Measurements from ENCODE around the gene BICRA.

The BICRA gene

GRCh38 chr19:47750752-47751151 is 141.8 kb downstream of the BICRA start:
- in situ Hi-C loops (cut with HindIII; ENCODE audit: low sequenced_read_pairs) = no loop called here
- DNase-seq (ENCODE audit: low read depth) = no peak
- H3K4me3 ChIP-seq (ENCODE audit: low read depth, low read length) = no peak overlapping the region
- TF ChIP-seq CTCF (IDR thresholded peaks at IDR 0.05; ENCODE audit: low read depth, low read length, missing control alignments) = no peak

GRCh38 chr19:47752440-47753211 is 143.7 kb downstream of the BICRA start:
- no peak for TF ChIP-seq CTCF (IDR thresholded peaks at IDR 0.05; ENCODE audit: low read depth, low read length, missing control alignments)
- no peak overlapping the region for H3K4me3 ChIP-seq (ENCODE audit: low read depth, low read length)
- in situ Hi-C loops (cut with HindIII; ENCODE audit: low sequenced_read_pairs) = no loop called here
- DNase-seq (ENCODE audit: low read depth) = no peak
